Fibroblast of lung (primary cell): ENCODE data around the gene MYO18B. TPM values are rescaled to one million over a fixed set of nuclear protein-coding genes. Genes with fewer than 3 reads are reported as not detected.

Experiments
- DNase-seq, 2 donors: peaks; one replicate each; pipeline versions ENCODE4 v3.0.0 to v3.0.0-alpha.2; 2010; ENCODE audit warnings: low read depth in 2 of 2
- H2AFZ ChIP-seq: 2 replicates; pipeline ENCODE4 v1.5.1; 2012; ENCODE audit warnings: low read length, control low read depth, inconsistent platforms
- H3K27ac ChIP-seq: 2 replicates; pipeline ENCODE4 v1.5.1; 2011; ENCODE audit warnings: low read length, control low read depth; ENCODE audit not compliant: insufficient read depth
- H3K27me3 ChIP-seq: 2 replicates; pipeline ENCODE4 v1.5.1; 2011; ENCODE audit warnings: mild to moderate bottlenecking, low read length; ENCODE audit not compliant: control insufficient read depth, insufficient read depth
- H3K36me3 ChIP-seq: 2 replicates; pipeline ENCODE4 v1.5.1; 2011; ENCODE audit warnings: low read length; ENCODE audit not compliant: control insufficient read depth, insufficient read depth
- H3K4me1 ChIP-seq: 2 replicates; pipeline ENCODE4 v1.5.1; 2011; ENCODE audit warnings: low read length; ENCODE audit not compliant: control insufficient read depth, insufficient read depth; ENCODE audit errors: extremely low read depth
- H3K4me2 ChIP-seq: 2 replicates; pipeline ENCODE4 v1.5.1; 2011; ENCODE audit warnings: low read length, control low read depth; ENCODE audit not compliant: insufficient read depth; ENCODE audit errors: extremely low read depth
- H3K4me3 ChIP-seq, 4 experiments: fragments of 200-600 bp in 1 of 4; sonication (generic) in 1 of 4; replicated peaks in 1 of 4; 2 replicates each; pipeline ENCODE4 v1.5.1; 2011 to 2016; ENCODE audit warnings: low read length in 4 of 4, low read depth in 3 of 4, mild to moderate bottlenecking in 3 of 4, control low read depth in 2 of 4, inconsistent platforms in 1 of 4, mixed read lengths in 1 of 4; ENCODE audit not compliant: insufficient read depth in 1 of 4; ENCODE audit errors: control extremely low read depth in 1 of 4
- H3K79me2 ChIP-seq: 2 replicates; pipeline ENCODE4 v1.5.1; 2012; ENCODE audit warnings: mild to moderate bottlenecking, low read length, inconsistent platforms; ENCODE audit not compliant: control insufficient read depth, insufficient read depth
- H3K9ac ChIP-seq: 2 replicates; pipeline ENCODE4 v1.5.1; 2011; ENCODE audit warnings: mild to moderate bottlenecking, low read length, control low read depth; ENCODE audit not compliant: insufficient read depth
- H3K9me3 ChIP-seq: 2 replicates; pipeline ENCODE4 v1.5.1; 2012; ENCODE audit warnings: low read depth, low read length; ENCODE audit not compliant: control insufficient read depth, insufficient read depth
- H4K20me1 ChIP-seq: 2 replicates; pipeline ENCODE4 v1.5.1; 2011; ENCODE audit warnings: low read length; ENCODE audit not compliant: control insufficient read depth, insufficient read depth; ENCODE audit errors: extremely low read depth
- CTCF ChIP-seq, 2 donors: IDR thresholded peaks in 1 of 2; conservative IDR thresholded peaks in 1 of 2; 1 replicate in 1 of 2; 2 replicates in 1 of 2; pipeline ENCODE4 v1.5.1; 2011 to 2012; ENCODE audit warnings: low read length in 2 of 2, control low read depth in 1 of 2, inconsistent platforms in 1 of 2, low read depth in 1 of 2, mild to moderate bottlenecking in 1 of 2
- EZH2 ChIP-seq: IDR thresholded peaks from 2 replicates; pipeline ENCODE4 v1.5.1; 2012; ENCODE audit warnings: low read length, control low read depth, mild to moderate bottlenecking; ENCODE audit errors: missing control alignments
- polyA plus RNA-seq, 2 donors: library from polyadenylated mRNA; depleted of rRNA in 1 of 2; stranded (reverse) in 1 of 2; unstranded in 1 of 2; fragments of >200 nt; gene quantifications; 2 replicates each; pipeline ENCODE4 v1.2.1, GENCODE V29; 2011 to 2012; ENCODE audit warnings: missing spikeins in 1 of 2
- total RNA-seq: library from RNA; depleted of rRNA; stranded (reverse); fragments of >200 nt; gene quantifications from 2 replicates; pipeline ENCODE4 v1.2.1, GENCODE V29; 2014

MYO18B gene
- total and polyA plus RNA-seq, 2 donors (not counting 1 experiment from before 2014, with no cell fraction given), result 0.17 TPM; not detected in 1

- Histone ChIP-seq H3K36me3 (no peaks in the 10 kb centered on the region), H3K4me3 (no peak overlapping the region), H3K9me3 (no peaks in the 10 kb centered on the region), H4K20me1 (no peaks in the 10 kb centered on the region), H3K27me3 (no peaks in the 10 kb centered on the region), H3K9ac (no peak overlapping the region), H3K27ac (no peak overlapping the region), H2AFZ (no peak overlapping the region), H3K4me2 (no peak overlapping the region), H3K4me1 (no peaks in the 10 kb centered on the region), H3K79me2 (no peaks in the 10 kb centered on the region)
- TF ChIP-seq CTCF (conservative IDR thresholded peaks at IDR 0.05 in 1 of 2, IDR thresholded peaks at IDR 0.05 in 1 of 2; ENCODE audit: low read depth in 1 of 2, low read length in 2 of 2) (no peak), EZH2 (no peak)
- DNase-seq, result no peak
These were observed 150.7 kb downstream of the MYO18B start for GRCh38 chr22:25892678-25893077.

GRCh38 chr22:25895678-25896077, 153.7 kb downstream of the MYO18B start:
- Histone ChIP-seq H3K9me3 (no peaks in the 10 kb centered on the region), H2AFZ (no peak overlapping the region), H4K20me1 (no peaks in the 10 kb centered on the region), H3K4me3 (no peak overlapping the region), H3K27ac (no peak overlapping the region), H3K36me3 (no peaks in the 10 kb centered on the region), H3K4me2 (no peak overlapping the region), H3K79me2 (no peaks in the 10 kb centered on the region), H3K4me1 (no peaks in the 10 kb centered on the region), H3K27me3 (no peaks in the 10 kb centered on the region), H3K9ac (no peak overlapping the region)
- DNase-seq, result no peak
- TF ChIP-seq EZH2, result no peak
- TF ChIP-seq CTCF (conservative IDR thresholded peaks at IDR 0.05 in 1 of 2, IDR thresholded peaks at IDR 0.05 in 1 of 2; ENCODE audit: low read depth in 1 of 2, low read length in 2 of 2), result no peak

GRCh38 chr22:25896098-25896497, 154.1 kb downstream of the MYO18B start:
- Histone ChIP-seq H4K20me1 (no peaks in the 10 kb centered on the region), H3K27ac (no peak overlapping the region), H3K9me3 (no peaks in the 10 kb centered on the region), H3K4me1 (no peaks in the 10 kb centered on the region), H3K4me2 (no peak overlapping the region), H3K27me3 (no peaks in the 10 kb centered on the region), H3K36me3 (no peaks in the 10 kb centered on the region), H3K9ac (no peak overlapping the region), H3K79me2 (no peaks in the 10 kb centered on the region), H3K4me3 (no peak overlapping the region), H2AFZ (no peak overlapping the region)
- TF ChIP-seq EZH2 (no peak), CTCF (conservative IDR thresholded peaks at IDR 0.05 in 1 of 2, IDR thresholded peaks at IDR 0.05 in 1 of 2; ENCODE audit: low read depth in 1 of 2, low read length in 2 of 2) (no peak)
- DNase-seq, result no peak
